Glutamatergic neuron (in vitro differentiated cells): ENCODE results near the gene CAMSAP2. TPM values are rescaled to one million over a fixed set of nuclear protein-coding genes. Genes with fewer than 3 reads are reported as not detected.

Source experiments
- DNase-seq: peaks from one replicate; pipeline ENCODE4 v3.0.0; 2022
- H3K27ac Mint-ChIP-seq: one replicate; pipeline ENCODE4 v1.8.0; 2020; ENCODE audit warnings: mild to moderate bottlenecking, mixed read lengths, inconsistent platforms; ENCODE audit not compliant: unreplicated experiment
- H3K27me3 Mint-ChIP-seq: one replicate; pipeline ENCODE4 v1.8.0; 2020; ENCODE audit warnings: mild to moderate bottlenecking, moderate library complexity, mixed read lengths, inconsistent platforms; ENCODE audit not compliant: unreplicated experiment
- H3K36me3 Mint-ChIP-seq: one replicate; pipeline ENCODE4 v1.8.0; 2020; ENCODE audit warnings: mild to moderate bottlenecking, mixed read lengths, inconsistent platforms; ENCODE audit not compliant: unreplicated experiment
- H3K4me1 Mint-ChIP-seq: one replicate; pipeline ENCODE4 v1.8.0; 2020; ENCODE audit warnings: mild to moderate bottlenecking, low read depth, mixed read lengths, inconsistent platforms; ENCODE audit not compliant: unreplicated experiment
- H3K4me3 Mint-ChIP-seq: one replicate; pipeline ENCODE4 v1.8.0; 2020; ENCODE audit warnings: mild to moderate bottlenecking, mixed read lengths, inconsistent platforms; ENCODE audit not compliant: unreplicated experiment
- H3K9me3 Mint-ChIP-seq: one replicate; pipeline ENCODE4 v1.8.0; 2020; ENCODE audit warnings: mild to moderate bottlenecking, moderate library complexity, mixed read lengths, inconsistent platforms; ENCODE audit not compliant: unreplicated experiment
- CTCF ChIP-seq: fragments of 200-600 bp; sonication (generic); IDR thresholded peaks from one replicate; pipeline ENCODE4 v1.5.0; 2021; ENCODE audit not compliant: partially characterized antibody, unreplicated experiment
- total RNA-seq: library from RNA; stranded (reverse); fragmentation: NEBNext Ultra II Directional; extraction: Animal tissue kit (Norgen Biotek cat#: 25700); gene quantifications from one replicate; pipeline ENCODE4 v1.2.1, GENCODE V29; 2021; ENCODE audit not compliant: unreplicated experiment

CAMSAP2 gene
- total RNA-seq, 1 donor from 2014 or later: 51.1 TPM

DNA sequence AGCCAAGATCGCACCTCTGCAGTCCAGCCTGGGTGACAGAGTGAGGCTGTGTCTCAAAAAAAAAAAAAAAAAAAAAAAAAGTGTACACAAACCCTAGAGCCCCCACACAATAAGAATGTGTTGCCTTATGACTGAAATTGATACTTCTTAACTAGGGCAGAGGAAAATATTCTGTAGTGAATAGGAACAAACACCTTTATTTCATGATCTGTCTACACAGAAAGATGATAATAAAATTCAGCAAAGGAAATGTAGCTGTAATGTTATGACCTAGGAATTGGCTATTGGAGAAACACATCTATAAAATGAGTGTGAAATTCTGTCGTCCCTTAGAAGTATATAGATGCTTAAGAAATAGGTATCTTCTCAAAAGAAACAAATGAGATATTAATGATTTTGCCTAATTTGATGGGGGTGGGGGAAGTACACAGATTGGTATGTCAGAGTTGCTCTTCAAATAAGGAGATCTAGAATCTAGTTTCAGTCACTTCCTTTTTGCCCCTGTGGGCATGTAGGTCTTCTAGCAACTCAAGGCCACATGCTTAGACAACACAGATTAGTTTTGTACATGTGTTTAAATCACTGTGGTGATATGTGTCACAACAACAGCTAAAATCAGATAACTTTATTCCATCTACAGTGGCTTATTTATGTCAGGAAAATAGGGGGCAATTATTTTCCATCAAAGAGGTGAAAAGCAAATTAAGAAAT lies 123.4 kb downstream of the CAMSAP2 start:
- Mint-ChIP-seq H3K4me1 (no peaks in the 10 kb centered on the region), H3K9me3 (peaks cover 3% of the 10 kb centered on the region), H3K27me3 (no peaks in the 10 kb centered on the region), H3K36me3 (peaks cover 5% of the 10 kb centered on the region), H3K27ac (no peak overlapping the region), H3K4me3 (no peak overlapping the region)
- no peak for TF ChIP-seq CTCF
- no peak for DNase-seq

DNA sequence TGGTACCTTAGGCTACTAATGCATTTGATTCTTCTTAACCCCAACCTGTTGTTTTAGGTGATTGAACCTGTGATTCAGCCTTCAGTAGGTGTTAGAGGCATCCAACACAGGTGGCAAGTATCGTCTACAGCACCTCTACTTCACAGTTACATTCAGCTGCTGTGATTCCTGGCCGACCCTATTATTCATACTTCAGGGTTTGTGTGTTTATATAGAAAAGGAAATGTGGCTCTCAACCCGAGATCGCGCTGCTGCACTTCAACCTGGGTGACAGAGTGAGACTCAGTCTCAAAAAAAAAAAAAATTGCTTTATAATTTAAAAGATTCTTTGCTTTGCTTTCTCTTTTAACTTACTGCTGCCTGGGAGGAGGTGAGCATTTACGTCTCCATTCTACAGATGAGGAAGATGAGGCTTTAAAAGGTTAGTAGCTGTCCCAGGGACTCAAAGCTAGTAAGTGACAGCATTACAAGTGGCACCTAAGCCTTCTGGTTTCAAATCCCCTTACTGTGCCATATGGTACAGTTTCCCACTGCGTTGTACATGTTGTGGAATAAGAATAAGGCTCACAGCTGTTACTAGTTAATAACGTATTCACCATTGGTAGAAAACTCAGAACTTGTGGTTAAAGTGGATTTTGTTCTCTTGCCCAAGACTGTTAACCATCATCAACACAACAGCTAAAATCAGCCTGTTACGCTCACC lies 124.2 kb downstream of the CAMSAP2 start:
- no peak overlapping the region for H3K27ac Mint-ChIP-seq
- peaks cover 3% of the 10 kb centered on the region for H3K9me3 Mint-ChIP-seq
- no peak for DNase-seq
- H3K4me1 Mint-ChIP-seq: no peaks in the 10 kb centered on the region
- no peak for TF ChIP-seq CTCF
- peaks cover 5% of the 10 kb centered on the region for H3K36me3 Mint-ChIP-seq
- no peak overlapping the region for H3K4me3 Mint-ChIP-seq
- H3K27me3 Mint-ChIP-seq: no peaks in the 10 kb centered on the region

DNA sequence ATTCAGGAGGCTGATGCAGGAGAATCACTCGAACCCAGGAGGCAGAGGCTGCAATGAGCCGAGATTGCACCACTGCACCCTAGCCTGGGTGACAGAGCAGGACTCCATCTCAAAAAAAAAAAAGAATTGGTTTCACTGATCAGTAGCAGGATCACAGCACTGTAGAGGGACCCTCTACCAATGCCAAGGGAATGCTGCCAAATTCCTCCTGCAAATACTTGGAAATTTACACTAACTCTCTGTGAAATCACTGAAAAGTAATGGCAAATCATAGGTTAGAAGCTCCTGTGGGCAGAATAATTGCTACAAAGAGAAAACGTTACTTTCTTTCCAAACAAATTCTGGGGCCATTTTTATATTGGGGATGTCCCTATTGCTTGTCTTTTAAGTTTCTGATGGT lies 127.4 kb downstream of the CAMSAP2 start:
- H3K4me3 Mint-ChIP-seq: no peak overlapping the region
- no peak overlapping the region for H3K27ac Mint-ChIP-seq
- H3K9me3 Mint-ChIP-seq: peaks cover 3% of the 10 kb centered on the region
- peaks cover 5% of the 10 kb centered on the region for H3K36me3 Mint-ChIP-seq
- TF ChIP-seq CTCF: no peak
- no peaks in the 10 kb centered on the region for H3K27me3 Mint-ChIP-seq
- no peaks in the 10 kb centered on the region for H3K4me1 Mint-ChIP-seq
- DNase-seq: no peak

GRCh38 chr1:200866521-200866920 lies 127.8 kb downstream of the CAMSAP2 start:
- no peaks in the 10 kb centered on the region for H3K27me3 Mint-ChIP-seq
- no peaks in the 10 kb centered on the region for H3K4me1 Mint-ChIP-seq
- H3K4me3 Mint-ChIP-seq: no peak overlapping the region
- peaks cover 3% of the 10 kb centered on the region for H3K9me3 Mint-ChIP-seq
- TF ChIP-seq CTCF: no peak
- H3K36me3 Mint-ChIP-seq: peaks cover 5% of the 10 kb centered on the region
- no peak overlapping the region for H3K27ac Mint-ChIP-seq
- no peak for DNase-seq
